ENCODE measurements around the gene FBXL12.

The FBXL12 gene, protein sequence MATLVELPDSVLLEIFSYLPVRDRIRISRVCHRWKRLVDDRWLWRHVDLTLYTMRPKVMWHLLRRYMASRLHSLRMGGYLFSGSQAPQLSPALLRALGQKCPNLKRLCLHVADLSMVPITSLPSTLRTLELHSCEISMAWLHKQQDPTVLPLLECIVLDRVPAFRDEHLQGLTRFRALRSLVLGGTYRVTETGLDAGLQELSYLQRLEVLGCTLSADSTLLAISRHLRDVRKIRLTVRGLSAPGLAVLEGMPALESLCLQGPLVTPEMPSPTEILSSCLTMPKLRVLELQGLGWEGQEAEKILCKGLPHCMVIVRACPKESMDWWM

DNA sequence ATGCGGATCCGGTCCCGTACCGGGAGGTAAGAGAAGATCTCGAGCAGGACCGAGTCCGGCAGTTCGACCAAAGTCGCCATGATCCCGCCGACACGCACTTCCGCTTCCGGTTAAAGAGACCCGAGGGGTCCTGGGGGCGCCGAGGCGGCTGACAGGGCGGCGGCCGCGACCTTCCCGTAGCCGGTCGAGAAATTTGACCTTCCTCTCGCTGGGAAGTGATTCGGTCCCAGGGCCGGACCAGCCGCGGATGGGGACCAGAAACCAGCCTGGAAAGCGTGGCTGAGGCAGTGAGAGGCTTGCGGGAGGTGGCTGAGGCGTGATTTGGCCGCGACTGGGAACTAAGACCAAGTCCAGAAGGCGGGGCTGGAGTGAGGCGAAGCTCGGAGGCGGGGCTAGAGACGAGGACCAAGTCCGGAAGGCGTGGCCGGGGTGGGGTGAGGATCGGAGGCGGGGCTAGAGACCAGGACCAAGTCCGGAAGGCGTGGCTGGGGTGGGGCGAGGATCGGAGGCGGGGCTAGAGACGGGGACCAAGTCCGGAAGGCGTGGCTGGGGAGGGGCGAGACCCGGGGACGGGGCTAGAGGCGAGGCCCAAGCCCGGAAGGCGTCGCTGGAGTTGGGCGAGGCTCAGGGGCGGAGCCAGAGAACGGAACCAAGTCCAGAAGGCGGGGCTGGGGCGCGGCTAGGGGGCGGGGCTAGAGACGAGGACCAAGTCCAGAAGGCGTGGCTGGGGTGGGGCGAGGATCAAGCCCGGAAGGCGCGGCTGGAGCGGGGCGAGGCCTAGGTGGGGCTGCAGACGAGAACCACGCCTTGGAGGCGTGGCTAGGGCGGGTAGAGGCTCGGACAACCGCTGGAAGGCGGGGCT lies at the start of gene FBXL12:
FBXL12 (minus strand) TSS at position 346 of the 862 bp plus-strand sequence; CDS start at position 80, 266 bp downstream.
- DNase-seq (ENCODE audit: low read depth): peak; percentile 100
- TF ChIP-seq, protein P1, sequence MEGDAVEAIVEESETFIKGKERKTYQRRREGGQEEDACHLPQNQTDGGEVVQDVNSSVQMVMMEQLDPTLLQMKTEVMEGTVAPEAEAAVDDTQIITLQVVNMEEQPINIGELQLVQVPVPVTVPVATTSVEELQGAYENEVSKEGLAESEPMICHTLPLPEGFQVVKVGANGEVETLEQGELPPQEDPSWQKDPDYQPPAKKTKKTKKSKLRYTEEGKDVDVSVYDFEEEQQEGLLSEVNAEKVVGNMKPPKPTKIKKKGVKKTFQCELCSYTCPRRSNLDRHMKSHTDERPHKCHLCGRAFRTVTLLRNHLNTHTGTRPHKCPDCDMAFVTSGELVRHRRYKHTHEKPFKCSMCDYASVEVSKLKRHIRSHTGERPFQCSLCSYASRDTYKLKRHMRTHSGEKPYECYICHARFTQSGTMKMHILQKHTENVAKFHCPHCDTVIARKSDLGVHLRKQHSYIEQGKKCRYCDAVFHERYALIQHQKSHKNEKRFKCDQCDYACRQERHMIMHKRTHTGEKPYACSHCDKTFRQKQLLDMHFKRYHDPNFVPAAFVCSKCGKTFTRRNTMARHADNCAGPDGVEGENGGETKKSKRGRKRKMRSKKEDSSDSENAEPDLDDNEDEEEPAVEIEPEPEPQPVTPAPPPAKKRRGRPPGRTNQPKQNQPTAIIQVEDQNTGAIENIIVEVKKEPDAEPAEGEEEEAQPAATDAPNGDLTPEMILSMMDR (IDR thresholded peaks at IDR 0.05; ENCODE audit: low read length, missing control alignments): no peak
- H3K4me3 ChIP-seq (replicated peaks; ENCODE audit: low read depth, low read length): peak within 1 kb of the TSS; percentile 97

DNA sequence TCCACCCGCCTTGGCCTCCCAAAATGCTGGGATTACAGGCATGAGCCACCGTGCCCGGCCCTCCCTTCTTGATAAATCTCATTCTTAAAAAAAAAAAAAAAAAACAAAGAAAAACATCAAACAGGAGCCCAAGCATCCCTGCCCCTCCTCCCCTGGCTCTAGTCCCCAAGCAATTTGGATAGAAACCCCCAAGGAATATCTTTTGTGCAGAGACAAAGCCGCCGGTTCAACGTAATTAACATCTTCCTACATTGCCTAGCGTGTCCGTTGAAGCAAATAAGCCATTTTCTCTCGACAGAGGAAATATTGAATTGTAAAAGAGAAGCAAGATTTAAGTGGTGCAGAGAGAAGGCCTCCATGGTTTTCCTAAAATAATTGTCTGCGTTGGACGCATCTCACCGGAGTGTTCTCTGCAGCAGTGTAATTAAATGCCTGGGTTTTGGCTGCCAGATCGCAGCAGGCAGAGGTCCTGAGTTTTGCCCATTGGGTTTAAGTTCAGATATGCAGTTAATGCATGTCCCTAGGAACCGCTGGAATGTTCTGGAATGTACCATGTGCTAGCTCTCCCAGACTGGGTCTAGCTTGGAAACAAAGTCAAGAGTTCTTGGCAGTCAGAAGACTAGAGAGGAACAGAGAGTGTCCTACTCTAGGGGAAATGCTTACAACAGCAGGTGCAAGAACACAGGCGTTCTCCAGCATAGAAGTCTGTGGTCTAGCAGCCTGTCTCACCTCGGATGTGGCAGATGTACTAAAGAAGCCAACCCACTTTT lies 47.0 kb upstream of the FBXL12 start:
- TF ChIP-seq, protein P1 (IDR thresholded peaks at IDR 0.05; ENCODE audit: low read length, missing control alignments): no peak
- no peak overlapping the region for H3K4me3 ChIP-seq (replicated peaks; ENCODE audit: low read depth, low read length)
- DNase-seq (ENCODE audit: low read depth): no peak

DNA sequence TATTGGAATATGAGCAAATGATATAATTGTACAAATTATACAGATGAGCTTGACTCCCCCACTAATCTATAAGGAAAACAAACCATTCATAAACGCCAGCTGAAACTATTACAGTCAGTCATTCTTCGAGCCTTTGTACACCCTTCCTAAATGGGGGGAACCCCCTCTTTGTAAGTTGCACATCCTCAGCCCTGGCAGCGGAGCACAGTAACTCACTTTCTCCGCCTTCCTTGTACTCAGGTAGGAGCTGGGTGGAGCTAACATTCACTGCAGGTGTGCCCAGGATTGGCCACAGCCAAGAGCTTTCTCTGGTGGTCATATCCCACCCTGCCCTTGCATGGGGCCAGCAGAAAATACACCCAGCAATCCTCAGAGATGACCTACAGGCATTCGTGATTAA lies 44.9 kb upstream of the FBXL12 start:
- TF ChIP-seq, protein P1 (IDR thresholded peaks at IDR 0.05; ENCODE audit: low read length, missing control alignments): no peak
- no peak for DNase-seq (ENCODE audit: low read depth)
- H3K4me3 ChIP-seq (replicated peaks; ENCODE audit: low read depth, low read length): no peak overlapping the region

- TF ChIP-seq, protein P1 (IDR thresholded peaks at IDR 0.05; ENCODE audit: low read length, missing control alignments): no peak
- DNase-seq (ENCODE audit: low read depth): no peak
- no peak overlapping the region for H3K4me3 ChIP-seq (replicated peaks; ENCODE audit: low read depth, low read length)
Measured at GRCh38 chr19:9862938-9863337, 44.1 kb upstream of the FBXL12 start.

GRCh38 chr19:9861503-9861902 lies 42.6 kb upstream of the FBXL12 start:
- H3K4me3 ChIP-seq (replicated peaks; ENCODE audit: low read depth, low read length): no peak overlapping the region
- no peak for DNase-seq (ENCODE audit: low read depth)
- TF ChIP-seq, protein P1 (IDR thresholded peaks at IDR 0.05; ENCODE audit: low read length, missing control alignments): no peak

DNA sequence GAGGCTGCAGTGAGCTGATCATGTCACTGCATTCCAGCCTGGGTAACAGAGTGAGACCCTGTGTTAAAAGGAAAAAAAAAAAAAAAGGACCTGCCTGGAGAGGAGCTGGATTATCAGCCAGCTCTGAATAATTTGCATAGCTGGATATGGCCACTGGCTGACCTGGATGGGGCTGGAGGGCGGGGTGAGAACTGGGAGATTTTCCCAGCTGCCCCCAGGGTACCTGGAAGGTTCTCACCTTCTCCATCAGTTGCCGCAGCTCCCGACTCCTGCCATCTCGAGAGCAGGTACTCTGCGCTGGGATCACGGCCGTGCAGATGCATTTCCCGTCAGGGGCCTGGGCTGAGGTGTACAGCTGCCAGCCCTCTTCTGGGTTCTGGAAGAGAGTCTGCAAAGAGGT lies 41.5 kb upstream of the FBXL12 start:
- H3K4me3 ChIP-seq (replicated peaks; ENCODE audit: low read depth, low read length): no peak overlapping the region
- TF ChIP-seq, protein P1 (IDR thresholded peaks at IDR 0.05; ENCODE audit: low read length, missing control alignments): no peak
- no peak for DNase-seq (ENCODE audit: low read depth)
